Neural progenitor cell (in vitro differentiated cells): ENCODE data around the gene TMEM208. TPM values are rescaled to one million over a fixed set of nuclear protein-coding genes. Genes with fewer than 3 reads are reported as not detected.

ENCODE experiments used
- DNase-seq: peaks from one replicate; pipeline ENCODE4 v3.0.0-alpha.2; 2016; ENCODE audit warnings: low spot score
- H2AFZ ChIP-seq: fragments of 200-600 bp; sonication (generic); replicated peaks from 2 replicates; pipeline ENCODE4 v1.6.1; 2016; ENCODE audit warnings: antibody characterized with exemption
- H3F3A ChIP-seq: fragments of 200-600 bp; sonication (generic); 2 replicates; pipeline ENCODE4 v1.6.1; 2016; ENCODE audit warnings: antibody characterized with exemption, low read depth
- H3K27ac ChIP-seq: fragments of 200-600 bp; sonication (generic); 2 replicates; pipeline ENCODE4 v1.5.1; 2016; ENCODE audit warnings: mild to moderate bottlenecking
- H3K27me3 ChIP-seq: fragments of 200-600 bp; sonication (generic); 2 replicates; pipeline ENCODE4 v1.6.1; 2016; ENCODE audit warnings: mild to moderate bottlenecking, moderate library complexity
- H3K36me3 ChIP-seq: fragments of 200-600 bp; sonication (generic); 2 replicates; pipeline ENCODE4 v1.5.1; 2016
- H3K4me1 ChIP-seq: fragments of 200-600 bp; sonication (generic); 2 replicates; pipeline ENCODE4 v1.6.1; 2016; ENCODE audit warnings: mixed run types
- H3K4me2 ChIP-seq: fragments of 200-600 bp; sonication (generic); 2 replicates; pipeline ENCODE4 v1.6.1; 2016
- H3K4me3 ChIP-seq: fragments of 200-600 bp; sonication (generic); 2 replicates; pipeline ENCODE4 v1.5.1; 2016
- H3K79me2 ChIP-seq: fragments of 200-600 bp; sonication (generic); 2 replicates; pipeline ENCODE4 v1.6.1; 2016; ENCODE audit warnings: low read depth
- H3K9ac ChIP-seq: fragments of 200-600 bp; sonication (generic); 2 replicates; pipeline ENCODE4 v1.6.1; 2016
- H3K9me3 ChIP-seq: fragments of 200-600 bp; sonication (generic); 2 replicates; pipeline ENCODE4 v1.5.1; 2016; ENCODE audit warnings: low read depth
- H4K20me1 ChIP-seq: fragments of 200-600 bp; sonication (generic); 2 replicates; pipeline ENCODE4 v1.6.1; 2016; ENCODE audit warnings: low read depth
- H3K27ac Mint-ChIP-seq: 3 replicates; pipeline ENCODE4 v1.8.0; 2021; ENCODE audit warnings: mixed read lengths
- H3K27me3 Mint-ChIP-seq: 2 replicates; pipeline ENCODE4 v1.8.0; 2022; ENCODE audit warnings: low read depth, mild to moderate bottlenecking, inconsistent platforms, moderate library complexity, mixed read lengths; ENCODE audit not compliant: insufficient read depth
- H3K36me3 Mint-ChIP-seq: 3 replicates; pipeline ENCODE4 v1.8.0; 2021; ENCODE audit warnings: mixed read lengths
- H3K4me1 Mint-ChIP-seq: 3 replicates; pipeline ENCODE4 v1.8.0; 2021; ENCODE audit warnings: mixed read lengths
- H3K4me3 Mint-ChIP-seq: 3 replicates; pipeline ENCODE4 v1.8.0; 2021; ENCODE audit warnings: mild to moderate bottlenecking, moderate library complexity, mixed read lengths
- H3K9me3 Mint-ChIP-seq: 3 replicates; pipeline ENCODE4 v1.8.0; 2020; ENCODE audit warnings: mixed read lengths
- CTCF ChIP-seq: fragments of 200-600 bp; sonication (generic); IDR thresholded peaks from 2 replicates; pipeline ENCODE4 v1.5.1; 2017; ENCODE audit warnings: antibody characterized with exemption, mild to moderate bottlenecking
- EZH2 ChIP-seq: fragments of 200-600 bp; sonication (generic); IDR thresholded peaks from 2 replicates; pipeline ENCODE4 v1.6.1; 2017; ENCODE audit warnings: antibody characterized with exemption, mild to moderate bottlenecking, moderate library complexity
- EZH2phosphoT487 ChIP-seq: fragments of 200-600 bp; sonication (generic); IDR thresholded peaks from 2 replicates; pipeline ENCODE4 v1.6.1; 2017; ENCODE audit warnings: antibody characterized with exemption
- total RNA-seq: library from RNA; depleted of rRNA; stranded (reverse); fragments of >200 nt; gene quantifications from 2 replicates; pipeline ENCODE4 v1.2.3, GENCODE V29; 2015; ENCODE audit warnings: low replicate concordance

The TMEM208 gene
- total RNA-seq, 1 donor from 2014 or later = 39.4 TPM

GRCh38 chr16:67269766-67270165, 42.8 kb downstream of the TMEM208 start:
- no peaks in the 10 kb centered on the region for H3K4me1 Mint-ChIP-seq
- H3K4me1 ChIP-seq = no peaks in the 10 kb centered on the region
- H3K79me2 ChIP-seq = no peaks in the 10 kb centered on the region
- no peak for TF ChIP-seq EZH2
- no peak for TF ChIP-seq CTCF
- TF ChIP-seq EZH2phosphoT487 = no peak
- H2AFZ ChIP-seq = no peak overlapping the region
- H4K20me1 ChIP-seq = no peaks in the 10 kb centered on the region
- peaks cover 2% of the 10 kb centered on the region for H3K9me3 Mint-ChIP-seq
- no peaks in the 10 kb centered on the region for H3K9me3 ChIP-seq
- H3K36me3 Mint-ChIP-seq = no peaks in the 10 kb centered on the region
- H3K27me3 Mint-ChIP-seq = peaks cover 6% of the 10 kb centered on the region
- H3F3A ChIP-seq = no peaks in the 10 kb centered on the region
- H3K27ac Mint-ChIP-seq = no peak overlapping the region
- H3K4me3 ChIP-seq = no peak overlapping the region
- H3K4me3 Mint-ChIP-seq = no peak overlapping the region
- H3K27ac ChIP-seq = no peak overlapping the region
- H3K4me2 ChIP-seq = no peak overlapping the region
- no peak for DNase-seq
- H3K9ac ChIP-seq = no peak overlapping the region
- H3K36me3 ChIP-seq = no peaks in the 10 kb centered on the region
- no peaks in the 10 kb centered on the region for H3K27me3 ChIP-seq

GRCh38 chr16:67270931-67271338, 44.0 kb downstream of the TMEM208 start:
- Mint-ChIP-seq H3K4me3 (no peak overlapping the region), H3K27ac (no peak overlapping the region), H3K9me3 (peaks cover 2% of the 10 kb centered on the region), H3K36me3 (no peaks in the 10 kb centered on the region), H3K4me1 (no peaks in the 10 kb centered on the region), H3K27me3 (peaks cover 6% of the 10 kb centered on the region)
- no peaks in the 10 kb centered on the region for H3F3A ChIP-seq
- H3K36me3 ChIP-seq = no peaks in the 10 kb centered on the region
- H3K4me2 ChIP-seq = no peak overlapping the region
- H3K4me3 ChIP-seq = no peak overlapping the region
- no peak overlapping the region for H2AFZ ChIP-seq
- H3K79me2 ChIP-seq = no peaks in the 10 kb centered on the region
- H4K20me1 ChIP-seq = no peaks in the 10 kb centered on the region
- H3K4me1 ChIP-seq = no peaks in the 10 kb centered on the region
- no peak overlapping the region for H3K9ac ChIP-seq
- TF ChIP-seq EZH2phosphoT487 (no peak), CTCF (no peak), EZH2 (no peak)
- H3K27me3 ChIP-seq = no peaks in the 10 kb centered on the region
- no peak for DNase-seq
- no peak overlapping the region for H3K27ac ChIP-seq
- no peaks in the 10 kb centered on the region for H3K9me3 ChIP-seq

GRCh38 chr16:67271446-67271845, 44.5 kb downstream of the TMEM208 start:
- H3K27me3 ChIP-seq = no peaks in the 10 kb centered on the region
- no peak overlapping the region for H3K4me3 ChIP-seq
- H3K27me3 Mint-ChIP-seq = peaks cover 9% of the 10 kb centered on the region
- no peaks in the 10 kb centered on the region for H3F3A ChIP-seq
- H3K4me1 ChIP-seq = no peaks in the 10 kb centered on the region
- H2AFZ ChIP-seq = no peak overlapping the region
- H3K4me1 Mint-ChIP-seq = no peaks in the 10 kb centered on the region
- H3K36me3 Mint-ChIP-seq = no peaks in the 10 kb centered on the region
- no peaks in the 10 kb centered on the region for H3K36me3 ChIP-seq
- no peaks in the 10 kb centered on the region for H3K79me2 ChIP-seq
- H3K27ac Mint-ChIP-seq = no peak overlapping the region
- no peaks in the 10 kb centered on the region for H4K20me1 ChIP-seq
- H3K4me3 Mint-ChIP-seq = no peak overlapping the region
- H3K9me3 ChIP-seq = no peaks in the 10 kb centered on the region
- no peak overlapping the region for H3K27ac ChIP-seq
- TF ChIP-seq EZH2 (no peak), CTCF (no peak), EZH2phosphoT487 (no peak)
- no peak overlapping the region for H3K4me2 ChIP-seq
- no peak for DNase-seq
- H3K9me3 Mint-ChIP-seq = no peaks in the 10 kb centered on the region
- no peak overlapping the region for H3K9ac ChIP-seq

- H3K79me2 ChIP-seq = no peaks in the 10 kb centered on the region
- no peak overlapping the region for H3K4me3 ChIP-seq
- H3K4me3 Mint-ChIP-seq = no peak overlapping the region
- no peaks in the 10 kb centered on the region for H3K36me3 ChIP-seq
- H3K27me3 ChIP-seq = peaks cover 23% of the 10 kb centered on the region
- H3K9me3 ChIP-seq = no peaks in the 10 kb centered on the region
- H3K4me1 Mint-ChIP-seq = no peaks in the 10 kb centered on the region
- no peaks in the 10 kb centered on the region for H3K36me3 Mint-ChIP-seq
- peaks cover 15% of the 10 kb centered on the region for H3K27me3 Mint-ChIP-seq
- H3K27ac ChIP-seq = no peak overlapping the region
- no peak overlapping the region for H3K27ac Mint-ChIP-seq
- no peak for DNase-seq
- H3K4me2 ChIP-seq = no peak overlapping the region
- no peaks in the 10 kb centered on the region for H3K9me3 Mint-ChIP-seq
- H3K9ac ChIP-seq = no peak overlapping the region
- no peak overlapping the region for H2AFZ ChIP-seq
- no peak for TF ChIP-seq EZH2
- no peak for TF ChIP-seq EZH2phosphoT487
- no peak for TF ChIP-seq CTCF
- no peaks in the 10 kb centered on the region for H3K4me1 ChIP-seq
- H3F3A ChIP-seq = no peaks in the 10 kb centered on the region
- no peaks in the 10 kb centered on the region for H4K20me1 ChIP-seq
Measured at GRCh38 chr16:67275321-67275720, 48.4 kb downstream of the TMEM208 start.
